Measurements from ENCODE around the gene MIPOL1.

DNA sequence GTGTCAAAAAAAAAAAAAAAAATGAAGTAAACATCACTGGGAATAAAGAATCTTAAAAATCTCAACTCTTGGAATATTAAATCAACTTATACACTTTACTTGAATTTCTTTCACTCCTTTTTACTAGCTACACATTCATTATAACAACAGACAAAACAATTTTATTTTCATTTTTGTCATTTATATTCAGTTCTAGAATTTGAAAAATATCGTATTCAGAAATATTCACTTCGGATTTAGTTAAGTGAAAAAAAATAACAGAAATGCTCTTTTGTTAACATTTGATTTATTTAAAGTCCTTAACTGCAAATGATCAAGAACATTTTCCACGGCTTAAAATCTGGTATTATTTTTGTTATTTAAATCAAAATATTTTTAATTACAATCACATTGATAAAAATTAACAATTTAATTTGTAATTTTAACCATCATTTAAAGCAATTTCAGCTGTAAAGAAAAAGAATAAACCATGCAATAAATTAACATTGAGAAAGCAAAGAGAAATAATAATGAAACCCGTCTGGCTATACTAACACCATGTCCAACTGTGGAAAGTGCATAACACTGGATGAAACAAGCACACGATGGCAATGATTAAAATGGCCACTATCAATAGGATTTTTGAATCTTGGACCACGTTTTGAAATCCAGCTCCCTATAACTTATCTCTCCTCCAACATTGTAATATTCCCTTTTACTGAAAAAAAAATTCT lies 392.1 kb downstream of the MIPOL1 start:
- TF ChIP-seq, protein P1, sequence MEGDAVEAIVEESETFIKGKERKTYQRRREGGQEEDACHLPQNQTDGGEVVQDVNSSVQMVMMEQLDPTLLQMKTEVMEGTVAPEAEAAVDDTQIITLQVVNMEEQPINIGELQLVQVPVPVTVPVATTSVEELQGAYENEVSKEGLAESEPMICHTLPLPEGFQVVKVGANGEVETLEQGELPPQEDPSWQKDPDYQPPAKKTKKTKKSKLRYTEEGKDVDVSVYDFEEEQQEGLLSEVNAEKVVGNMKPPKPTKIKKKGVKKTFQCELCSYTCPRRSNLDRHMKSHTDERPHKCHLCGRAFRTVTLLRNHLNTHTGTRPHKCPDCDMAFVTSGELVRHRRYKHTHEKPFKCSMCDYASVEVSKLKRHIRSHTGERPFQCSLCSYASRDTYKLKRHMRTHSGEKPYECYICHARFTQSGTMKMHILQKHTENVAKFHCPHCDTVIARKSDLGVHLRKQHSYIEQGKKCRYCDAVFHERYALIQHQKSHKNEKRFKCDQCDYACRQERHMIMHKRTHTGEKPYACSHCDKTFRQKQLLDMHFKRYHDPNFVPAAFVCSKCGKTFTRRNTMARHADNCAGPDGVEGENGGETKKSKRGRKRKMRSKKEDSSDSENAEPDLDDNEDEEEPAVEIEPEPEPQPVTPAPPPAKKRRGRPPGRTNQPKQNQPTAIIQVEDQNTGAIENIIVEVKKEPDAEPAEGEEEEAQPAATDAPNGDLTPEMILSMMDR (IDR thresholded peaks at IDR 0.05; ENCODE audit: extremely low read depth in 1 of 2, insufficient read depth in 1 of 2, low read depth in 1 of 2, low read length in 2 of 2): no peak
- TF ChIP-seq POLR2A (IDR thresholded peaks at IDR 0.05; ENCODE audit: low read depth, low read length) (no peak), POLR2AphosphoS5 (IDR thresholded peaks at IDR 0.05; ENCODE audit: insufficient read depth, low read depth, low read length) (no peak), EZH2 (IDR thresholded peaks at IDR 0.05; ENCODE audit: borderline replicate concordance, low read depth, low read length, severe bottlenecking) (no peak), MYC (IDR thresholded peaks at IDR 0.05; ENCODE audit: low read depth, low read length) (no peak)
